CD4-positive, alpha-beta T cell treated with Interleukin-4 for 1 hour (primary cell): ENCODE data around the gene ZNF92.
A peak's percentile ranks its signal among the peaks of the same experiment; 100 is the strongest.
"Not testable (repeated sequence)": the region's sequence is repeated elsewhere in the genome, so short reads cannot be mapped to it uniquely, and the experiment has no call there.

Experiments used
- DNase-seq, 2 donors: peaks; one replicate each; pipeline ENCODE4 v3.0.0-alpha.2; 2020 to 2022

ZNF92 gene

DNA sequence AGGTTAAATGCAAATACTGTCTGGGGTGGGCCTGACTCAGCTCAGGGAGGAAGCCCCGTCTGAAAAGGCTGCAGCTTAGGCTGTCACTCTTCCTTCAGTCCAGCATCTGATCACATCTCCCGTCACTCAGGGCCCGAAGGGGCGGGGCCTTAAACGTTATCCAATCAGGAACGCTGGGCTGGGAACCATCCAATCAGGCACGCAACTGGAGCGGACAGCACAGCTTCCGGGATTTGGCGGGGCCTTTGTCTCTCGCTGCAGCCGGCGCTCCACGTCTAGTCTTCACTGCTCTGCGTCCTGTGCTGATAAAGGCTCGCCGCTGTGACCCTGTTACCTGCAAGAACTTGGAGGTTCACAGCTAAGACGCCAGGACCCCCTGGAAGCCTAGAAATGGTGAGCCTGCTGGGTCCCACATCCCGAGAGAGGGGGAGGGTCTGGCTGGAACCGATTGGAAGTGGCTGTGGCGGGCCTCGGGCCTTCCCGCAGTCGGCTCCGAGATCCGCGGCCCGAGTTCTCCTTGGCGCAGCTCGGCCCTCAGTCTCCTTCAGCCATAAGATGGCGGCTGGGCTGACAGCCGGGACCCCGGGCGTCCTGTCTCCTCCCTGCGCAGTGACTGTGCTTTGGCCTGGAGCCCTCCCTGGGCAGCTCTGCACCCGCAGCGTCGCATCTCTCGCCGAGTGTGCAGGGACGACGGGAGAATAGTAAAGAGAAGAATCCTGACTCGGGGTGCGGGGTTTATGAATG, at the start of gene ZNF92:
Gene ZNF92, plus strand, starts transcription at position 248 of the 744 bp plus-strand sequence. Its CDS starts 143 bp downstream, at position 391.
- DNase-seq, result peak; percentile 97

DNA sequence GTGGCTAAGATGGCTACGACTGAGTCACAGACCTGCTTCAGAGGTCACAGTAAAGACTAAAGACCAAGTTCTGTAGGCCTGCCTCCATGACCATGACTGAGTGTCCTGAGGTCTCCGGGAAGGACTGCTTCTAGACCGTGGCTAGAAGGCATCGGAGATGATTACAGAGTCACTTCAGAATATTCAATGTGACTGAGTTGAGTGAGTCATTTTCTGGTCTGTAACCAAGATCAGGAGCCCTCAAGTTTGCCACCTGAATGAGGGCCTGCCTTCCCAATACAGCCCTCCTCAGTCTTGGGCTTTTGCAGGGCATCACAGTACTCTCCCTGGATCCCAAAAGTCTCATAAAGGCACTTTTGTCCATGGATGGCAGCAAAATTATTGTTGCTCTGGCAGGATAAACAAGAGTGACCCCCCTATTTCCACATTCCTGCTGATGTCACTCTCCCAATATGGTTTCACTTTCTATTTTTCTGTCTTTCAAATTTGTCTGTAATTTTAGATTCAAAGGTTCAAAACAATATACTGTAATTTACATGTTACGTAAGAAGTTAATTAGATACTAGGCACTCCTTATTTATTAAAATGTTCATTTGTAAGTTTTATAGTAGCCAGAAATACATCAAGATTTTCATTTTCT, 47.7 kb upstream of the ZNF92 start:
- no peak for DNase-seq

DNA sequence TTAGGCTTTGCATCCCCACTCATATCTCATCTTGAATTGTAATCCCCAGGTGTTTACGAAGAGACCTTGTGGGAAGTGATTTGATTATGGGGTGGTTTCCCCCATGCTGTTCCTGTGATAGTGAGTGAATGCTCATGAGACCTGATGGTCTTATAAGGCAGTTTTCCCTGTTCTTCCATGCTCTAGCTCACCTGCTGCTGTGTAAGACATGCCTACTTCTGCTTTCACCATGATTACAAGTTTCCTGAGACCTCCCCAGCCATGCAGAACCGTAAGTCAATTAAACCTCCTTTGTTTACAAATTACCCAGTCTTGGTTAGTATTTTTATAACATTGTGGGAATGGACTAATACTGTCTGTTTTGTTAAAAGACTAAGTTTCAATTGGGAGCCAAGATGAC, 35.3 kb upstream of the ZNF92 start:
- DNase-seq, result no peak

DNA sequence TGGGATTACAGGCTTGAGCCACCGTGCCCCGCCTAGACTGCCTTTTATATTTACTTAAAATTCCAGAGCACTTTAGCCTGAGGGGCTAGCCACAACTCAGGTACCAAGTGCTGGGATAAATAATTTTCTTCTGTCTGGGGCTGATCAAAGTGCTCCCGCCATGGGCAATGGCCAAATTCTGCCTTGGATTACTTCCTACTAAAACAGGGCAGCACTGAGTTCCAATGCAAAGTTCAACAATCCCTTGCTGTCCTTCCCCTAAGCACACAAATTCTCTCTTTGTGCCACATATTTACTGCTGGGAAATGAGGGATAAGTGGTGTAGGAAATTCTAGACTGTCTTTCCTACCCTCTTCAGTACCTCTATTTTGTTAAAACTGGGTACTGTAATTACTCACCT, 34.4 kb upstream of the ZNF92 start:
- no peak for DNase-seq

DNA sequence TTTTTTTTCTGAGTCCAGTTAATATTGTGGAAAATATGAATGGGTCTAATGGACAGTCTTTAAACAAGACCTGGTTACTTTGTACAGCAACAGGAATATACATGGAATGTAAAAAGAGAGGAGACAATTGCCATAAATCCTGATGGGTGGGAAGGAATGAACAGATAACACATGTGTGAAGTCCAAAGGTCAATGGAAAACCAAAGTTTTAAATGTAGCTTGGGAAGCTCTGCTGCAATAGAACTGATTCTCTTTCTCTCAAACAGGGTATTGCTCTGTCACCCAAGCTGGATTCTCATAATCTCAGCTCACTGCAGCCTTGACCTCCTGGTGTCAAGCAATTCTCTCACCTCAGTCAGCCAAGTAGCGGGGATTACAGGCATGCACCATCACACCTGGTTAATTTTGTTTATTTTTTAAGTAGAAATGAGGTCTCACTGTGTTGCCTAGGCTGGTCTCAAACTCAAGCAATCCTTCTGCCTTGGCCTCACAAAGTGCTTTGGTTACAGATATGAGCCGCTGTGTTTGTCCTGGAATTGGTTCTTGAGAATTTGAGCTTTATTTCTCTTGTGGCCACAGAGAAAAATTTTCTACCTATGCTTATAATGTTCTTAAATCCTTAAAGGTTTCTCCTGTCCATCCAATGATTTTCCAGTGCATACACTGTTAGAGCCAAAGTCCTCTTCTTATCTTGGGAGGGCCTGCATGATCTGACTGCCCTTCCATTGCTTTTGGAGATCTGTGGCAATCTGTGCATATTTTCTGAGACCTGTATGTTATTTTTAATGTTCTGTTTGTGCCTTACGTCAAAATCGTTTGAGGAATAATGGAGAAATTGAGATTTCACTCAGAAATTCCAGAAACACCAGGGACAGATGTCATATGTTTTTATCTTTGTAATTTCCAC, 30.7 kb upstream of the ZNF92 start:
- DNase-seq, result no peak

DNA sequence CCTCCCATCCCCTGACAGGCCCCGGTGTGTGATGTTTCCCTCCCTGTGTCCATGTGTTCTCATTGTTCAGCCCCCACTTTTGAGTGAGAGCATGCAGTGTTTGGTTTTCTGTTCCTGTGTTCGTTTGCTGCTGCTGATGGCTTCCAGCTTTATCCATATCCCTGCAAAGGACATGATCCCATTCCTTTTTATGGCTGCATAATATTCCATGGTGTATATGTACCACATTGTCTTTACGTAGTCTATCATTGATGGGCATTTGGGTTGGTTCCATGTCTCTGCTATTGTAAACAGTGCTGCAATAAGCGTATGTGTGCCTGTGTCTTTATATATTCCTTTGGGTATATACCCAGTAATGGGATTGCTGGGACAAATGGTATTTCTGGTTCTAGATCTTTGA, 29.1 kb upstream of the ZNF92 start:
- DNase-seq, result not testable (repeated sequence)

DNA sequence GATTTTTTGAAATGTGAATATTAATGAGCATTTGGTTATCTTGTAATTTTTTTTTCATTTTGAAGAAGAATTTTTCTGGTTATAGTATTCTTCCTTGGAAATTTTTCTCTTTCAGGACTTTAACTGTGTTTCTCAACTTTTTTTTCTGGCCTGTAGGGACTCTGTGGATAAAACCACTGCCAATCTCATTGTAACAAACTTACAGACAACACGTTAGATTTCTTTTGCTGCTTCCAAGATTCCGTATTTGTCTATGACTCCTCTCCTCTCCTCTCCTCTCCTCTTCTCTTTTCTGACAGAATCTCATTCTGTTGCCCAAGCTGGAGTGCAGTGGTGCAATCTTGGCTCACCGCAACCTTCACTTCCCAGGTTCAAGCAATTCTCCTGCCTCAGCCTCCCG, 19.4 kb upstream of the ZNF92 start:
- DNase-seq, result no peak

DNA sequence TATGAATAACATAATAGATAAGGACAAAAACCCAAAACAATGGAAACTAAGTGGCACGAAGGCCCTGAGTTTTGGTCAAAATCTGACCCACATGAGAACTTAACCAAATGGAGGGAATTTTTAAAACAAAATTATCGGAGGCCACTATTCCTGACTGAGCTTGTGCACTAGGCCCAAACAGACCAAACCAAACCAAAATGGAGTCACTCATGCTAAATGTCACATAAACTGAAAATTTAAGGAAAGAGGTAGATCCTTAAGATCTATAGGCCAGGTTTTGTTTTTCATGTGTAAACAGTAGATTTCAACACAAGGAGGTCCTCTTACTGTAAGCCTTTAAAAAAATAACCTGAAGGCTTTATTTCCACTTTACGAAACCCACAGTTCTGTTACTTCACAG, 3.8 kb upstream of the ZNF92 start:
- no peak for DNase-seq

DNA sequence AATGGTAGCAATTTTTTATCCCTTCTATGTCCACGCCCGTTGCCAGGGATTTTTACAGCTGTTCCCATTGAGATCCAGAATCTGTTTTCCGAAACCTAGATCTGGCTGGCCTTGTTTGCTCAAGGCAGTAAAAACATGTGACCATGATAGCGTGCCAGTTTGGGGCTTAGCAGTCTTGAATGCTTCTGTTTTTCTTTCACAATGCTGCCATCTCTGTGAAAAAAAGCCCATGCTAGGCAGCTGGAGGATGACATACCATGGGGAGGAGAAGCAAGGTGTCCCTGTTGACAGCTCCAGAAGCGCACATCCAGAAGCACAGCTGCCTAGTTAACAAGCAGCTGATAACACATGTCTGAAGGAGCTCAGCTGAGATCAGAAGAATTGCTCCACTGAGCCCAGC, 2.2 kb upstream of the ZNF92 start:
- DNase-seq, result no peak

DNA sequence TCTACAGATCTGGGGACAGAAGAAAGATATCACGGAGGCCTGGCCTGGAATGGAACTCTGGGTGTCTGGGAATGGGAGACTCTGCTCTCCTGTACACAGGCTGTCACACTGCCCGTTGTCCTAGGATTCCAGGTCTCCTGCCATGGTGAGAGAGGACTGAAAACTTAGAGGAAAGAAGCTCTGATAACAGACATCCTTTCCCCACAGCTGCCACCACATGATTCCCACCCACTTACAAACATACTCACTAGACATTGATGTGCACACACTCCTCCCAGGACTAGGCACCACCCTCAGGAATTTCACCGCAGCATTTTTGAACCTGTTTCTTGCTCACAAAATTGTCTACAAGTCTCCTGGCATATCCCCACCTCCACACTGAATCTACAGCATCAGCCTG, 5.7 kb downstream of the ZNF92 start:
- no peak for DNase-seq

DNA sequence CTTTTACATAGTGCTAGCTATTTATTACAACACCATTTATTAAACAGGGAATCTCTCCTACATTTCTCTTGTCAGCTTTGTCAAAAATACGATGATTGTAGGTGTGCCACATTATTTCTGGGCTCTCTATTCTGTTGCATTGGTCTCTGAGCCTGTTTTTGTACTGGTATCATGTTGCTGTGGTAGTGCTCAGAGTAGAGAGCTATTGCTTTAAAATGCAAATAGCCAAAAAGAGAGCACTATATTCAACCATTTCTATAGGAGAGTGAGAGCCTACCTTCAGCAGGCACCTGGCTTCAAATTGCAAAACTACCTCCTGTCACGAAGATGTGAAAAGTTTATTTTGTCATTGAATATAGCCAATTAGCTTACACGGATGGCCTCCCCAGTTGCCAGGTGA, 8.1 kb downstream of the ZNF92 start:
- DNase-seq, result no peak

DNA sequence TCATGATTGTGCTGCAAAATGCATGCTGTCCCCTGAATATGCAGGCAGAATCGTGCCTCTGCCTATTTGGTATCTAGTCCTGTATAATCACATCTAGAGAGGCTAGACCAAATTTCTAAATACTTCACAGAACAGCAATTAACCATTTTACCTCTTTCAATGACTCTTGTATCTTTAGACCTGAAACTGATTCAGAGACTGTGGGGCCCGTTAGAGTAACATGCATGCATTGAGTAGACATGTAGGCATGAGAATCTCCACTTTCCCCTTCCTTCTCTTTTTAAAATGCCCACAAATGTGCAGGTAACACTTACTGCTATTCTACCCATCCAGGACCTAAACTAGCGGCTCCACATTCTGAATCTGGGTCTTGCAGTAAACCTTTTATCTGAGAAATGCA, 8.8 kb downstream of the ZNF92 start:
- no peak for DNase-seq

DNA sequence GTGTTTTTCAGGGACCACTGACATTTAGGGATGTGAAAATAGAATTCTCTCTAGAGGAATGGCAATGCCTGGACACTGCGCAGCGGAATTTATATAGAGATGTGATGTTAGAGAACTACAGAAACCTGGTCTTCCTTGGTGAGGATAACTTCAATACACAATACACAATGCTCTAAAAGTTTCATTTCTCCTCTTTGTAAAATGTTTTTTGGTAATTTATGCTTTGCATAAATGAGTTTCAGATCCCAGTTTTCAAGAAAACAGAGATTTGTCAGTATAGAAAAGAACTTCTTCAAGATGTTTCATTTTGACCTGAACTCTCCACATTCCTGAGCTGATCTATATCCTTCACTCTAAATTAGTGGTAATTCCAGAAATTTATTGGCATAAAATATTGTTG, 14.2 kb downstream of the ZNF92 start:
- no peak for DNase-seq

DNA sequence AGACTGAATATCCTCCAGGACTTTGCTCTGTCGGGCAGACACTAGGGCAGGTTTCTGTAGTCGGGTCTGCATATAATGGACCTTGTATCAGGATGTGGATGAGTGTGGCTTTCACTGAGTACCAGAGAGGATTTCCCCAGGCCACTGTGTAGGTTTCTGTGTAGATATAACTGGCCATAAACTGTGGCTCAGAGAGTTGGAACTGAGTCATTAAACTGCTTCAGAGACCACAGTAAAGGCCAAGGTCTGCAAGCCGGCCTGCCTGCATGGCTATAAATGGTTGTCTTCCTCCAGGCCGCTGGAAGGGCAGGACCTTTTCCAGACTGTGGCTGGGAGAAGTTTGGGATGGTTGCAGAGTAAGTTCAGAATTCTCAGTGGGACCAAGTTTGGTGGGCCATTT, 16.9 kb downstream of the ZNF92 start:
- no peak for DNase-seq

DNA sequence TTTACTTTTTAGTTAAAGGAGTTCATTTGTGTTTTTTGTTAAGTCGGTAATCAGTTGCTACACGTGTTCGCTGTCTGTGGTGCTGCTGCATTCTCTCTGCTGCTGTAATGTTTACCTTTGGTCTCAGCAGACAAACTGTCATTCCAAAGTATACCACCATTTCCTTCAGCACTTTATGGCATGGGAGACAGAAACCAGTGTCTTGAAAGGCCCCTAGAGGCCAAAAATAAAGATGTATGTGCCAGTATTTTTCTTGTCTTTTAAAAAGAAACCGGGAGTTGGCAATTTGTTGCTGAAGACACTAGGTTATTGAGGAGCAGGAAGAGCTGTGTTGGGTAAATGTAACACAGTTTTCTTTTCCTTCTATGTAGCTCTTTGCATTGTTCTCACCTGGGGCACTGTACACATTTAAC, 24.1 kb downstream of the ZNF92 start:
- no peak for DNase-seq

DNA sequence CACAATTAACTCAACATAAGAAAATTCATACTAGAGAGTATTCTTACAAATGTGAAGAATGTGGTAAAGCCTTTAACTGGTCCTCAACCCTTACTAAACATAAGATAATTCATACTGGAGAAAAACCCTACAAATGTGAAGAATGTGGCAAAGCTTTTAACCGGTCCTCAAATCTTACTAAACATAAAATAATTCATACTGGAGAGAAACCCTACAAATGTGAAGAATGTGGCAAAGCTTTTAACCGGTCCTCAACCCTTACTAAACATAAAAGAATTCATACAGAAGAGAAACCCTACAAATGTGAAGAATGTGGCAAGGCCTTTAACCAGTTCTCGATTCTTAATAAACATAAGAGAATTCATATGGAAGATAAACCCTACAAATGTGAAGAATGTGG, 25.0 kb downstream of the ZNF92 start:
- not testable (repeated sequence) for DNase-seq

DNA sequence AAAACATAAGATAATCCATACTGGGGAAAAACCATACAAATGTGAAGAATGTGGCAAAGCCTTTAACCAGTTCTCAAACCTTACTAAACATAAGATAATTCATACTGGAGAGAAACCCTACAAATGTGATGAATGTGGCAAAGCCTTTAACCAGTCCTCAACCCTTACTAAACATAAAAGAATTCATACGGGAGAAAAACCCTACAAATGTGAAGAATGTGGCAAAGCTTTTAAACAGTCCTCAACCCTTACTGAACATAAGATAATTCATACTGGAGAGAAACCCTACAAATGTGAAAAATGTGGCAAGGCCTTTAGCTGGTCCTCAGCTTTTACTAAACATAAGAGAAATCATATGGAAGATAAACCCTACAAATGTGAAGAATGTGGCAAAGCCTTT, 25.4 kb downstream of the ZNF92 start:
- DNase-seq, result not testable (repeated sequence)

DNA sequence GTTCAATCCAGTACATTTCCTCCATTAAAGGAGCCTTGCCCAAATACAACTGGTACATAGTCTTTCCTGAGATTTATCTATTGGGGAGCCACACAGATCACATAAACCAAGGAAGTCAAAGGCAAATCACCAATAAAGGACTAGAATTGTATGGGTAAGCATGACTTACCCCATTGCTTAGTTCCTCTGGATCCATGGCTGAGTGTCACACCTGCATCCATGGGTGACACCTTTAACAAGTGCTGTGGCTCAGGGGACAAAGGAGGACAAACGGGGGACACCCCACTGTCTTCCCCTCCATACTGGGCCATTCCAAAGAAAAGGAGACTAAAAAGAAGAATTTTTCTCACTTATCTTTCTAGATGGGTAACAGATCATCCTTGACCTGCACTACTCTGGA, 30.4 kb downstream of the ZNF92 start:
- no peak for DNase-seq

DNA sequence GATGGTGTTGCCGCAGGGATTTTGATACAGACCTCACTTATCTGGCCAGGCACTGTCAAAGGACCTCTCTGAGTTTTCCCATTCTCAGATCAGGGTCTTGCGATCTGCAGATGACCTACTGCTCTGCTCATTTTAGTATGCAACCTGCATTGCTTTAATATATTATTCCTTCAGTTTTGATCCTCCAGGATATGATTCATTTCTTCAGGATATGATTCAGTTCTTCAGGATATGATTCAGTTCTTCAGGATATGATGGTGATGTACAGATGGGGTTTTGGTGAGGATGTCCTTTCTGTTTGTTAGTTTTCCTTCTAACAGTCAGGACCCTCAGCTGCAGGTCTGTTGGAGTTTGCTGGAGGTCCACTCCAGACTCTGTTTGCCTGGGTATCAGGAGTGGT, 33.1 kb downstream of the ZNF92 start:
- DNase-seq, result not testable (repeated sequence)

DNA sequence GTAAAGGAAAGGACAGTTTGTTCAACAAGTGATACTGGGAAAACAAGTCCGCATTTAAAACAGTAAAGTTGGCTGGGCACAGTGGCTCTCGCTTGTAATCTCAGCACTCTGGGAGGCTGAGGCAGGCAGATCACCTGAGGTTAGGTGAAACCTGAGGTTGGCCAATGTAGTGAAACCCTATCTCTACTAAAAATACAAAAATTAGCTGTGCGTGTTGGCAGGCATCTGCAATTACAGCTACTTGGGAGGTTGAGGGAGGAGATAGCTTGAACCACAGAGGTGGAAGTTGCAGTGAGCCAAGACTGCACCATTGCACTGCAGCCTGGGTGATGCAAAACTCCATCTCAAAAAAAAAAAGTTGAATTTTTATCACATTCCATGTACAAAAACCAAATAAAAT, 35.7 kb downstream of the ZNF92 start:
- no peak for DNase-seq

DNA sequence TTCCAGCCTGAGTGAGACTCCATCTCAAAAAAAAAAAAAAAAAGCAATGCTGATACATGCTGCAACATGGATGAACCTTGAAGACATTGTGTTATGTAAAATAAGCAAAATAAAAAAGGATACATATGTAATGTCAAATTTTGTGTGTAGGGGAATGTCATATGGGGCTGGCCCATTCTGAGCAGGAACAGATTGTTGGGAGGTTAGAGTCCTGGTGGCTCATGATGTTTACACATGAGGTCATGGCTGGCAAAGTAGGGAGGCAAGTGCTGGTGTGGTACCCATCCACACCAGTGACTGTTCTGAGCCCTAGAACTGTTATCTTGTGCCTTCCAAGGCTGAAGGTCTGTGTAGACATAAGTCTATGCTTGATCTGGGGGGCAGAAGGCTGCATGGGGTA, 37.6 kb downstream of the ZNF92 start:
- no peak for DNase-seq

DNA sequence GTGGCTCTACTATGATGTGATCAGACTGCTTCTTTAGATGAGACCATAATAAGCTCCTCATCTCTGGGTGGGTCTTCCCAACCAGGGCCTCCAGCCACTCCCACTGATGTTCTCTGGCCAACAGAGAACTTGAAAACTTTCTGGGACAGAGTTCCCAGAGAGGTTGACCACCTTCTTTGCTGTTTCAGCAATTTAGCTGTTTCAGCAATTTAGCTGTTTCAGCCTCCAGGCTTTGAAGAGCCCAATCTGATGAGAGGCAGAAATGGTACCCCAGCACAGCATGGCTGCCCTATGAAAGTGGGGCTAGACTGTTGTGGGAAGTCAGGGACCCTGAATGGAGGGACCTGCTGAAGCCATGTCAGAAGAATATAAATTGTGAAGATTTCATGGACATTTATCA, 49.0 kb downstream of the ZNF92 start:
- DNase-seq, result no peak

DNA sequence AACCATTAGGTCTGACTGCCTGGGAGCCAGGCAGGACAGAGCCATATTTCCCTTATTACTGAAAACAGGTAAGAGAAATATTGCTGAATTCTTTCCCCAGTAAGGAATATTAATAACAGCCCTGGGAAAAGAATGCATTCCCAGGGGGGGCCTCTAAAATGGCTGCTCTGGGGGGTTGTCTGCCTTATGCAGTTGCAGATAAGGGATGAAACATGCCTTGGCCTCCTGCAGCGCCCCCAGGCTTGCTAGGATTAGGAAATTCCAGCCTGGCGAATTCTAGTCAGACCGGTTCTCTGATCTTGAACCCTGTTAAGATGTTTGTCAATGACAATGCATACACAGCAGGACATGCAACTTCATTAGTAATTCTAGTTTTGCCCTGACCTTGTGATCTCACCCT, 49.6 kb downstream of the ZNF92 start:
- not testable (repeated sequence) for DNase-seq
